Measurements from ENCODE around the gene TSR3.

GRCh38 chr16:1310832-1311200 lies 40.9 kb downstream of the TSR3 start:
- TF ChIP-seq FOXM1 (IDR thresholded peaks at IDR 0.05; ENCODE audit: borderline replicate concordance) = no peak
- TF ChIP-seq ZNF384 (IDR thresholded peaks at IDR 0.05) = no peak
- no peak for TF ChIP-seq SUZ12 (IDR thresholded peaks at IDR 0.05)
- TF ChIP-seq TARDBP (IDR thresholded peaks at IDR 0.05) = no peak
- no peak for TF ChIP-seq SP1 (IDR thresholded peaks at IDR 0.05)
- TF ChIP-seq FOXA1 (IDR thresholded peaks at IDR 0.05) = no peak
- TF ChIP-seq, protein P1, sequence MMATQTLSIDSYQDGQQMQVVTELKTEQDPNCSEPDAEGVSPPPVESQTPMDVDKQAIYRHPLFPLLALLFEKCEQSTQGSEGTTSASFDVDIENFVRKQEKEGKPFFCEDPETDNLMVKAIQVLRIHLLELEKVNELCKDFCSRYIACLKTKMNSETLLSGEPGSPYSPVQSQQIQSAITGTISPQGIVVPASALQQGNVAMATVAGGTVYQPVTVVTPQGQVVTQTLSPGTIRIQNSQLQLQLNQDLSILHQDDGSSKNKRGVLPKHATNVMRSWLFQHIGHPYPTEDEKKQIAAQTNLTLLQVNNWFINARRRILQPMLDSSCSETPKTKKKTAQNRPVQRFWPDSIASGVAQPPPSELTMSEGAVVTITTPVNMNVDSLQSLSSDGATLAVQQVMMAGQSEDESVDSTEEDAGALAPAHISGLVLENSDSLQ (IDR thresholded peaks at IDR 0.05) = no peak
- TF ChIP-seq BHLHE40 (IDR thresholded peaks at IDR 0.05; ENCODE audit: borderline replicate concordance) = no peak
